K562 (cell line): ENCODE measurements around the gene CHAF1A. TPM values are rescaled to one million over a fixed set of nuclear protein-coding genes. Genes with fewer than 3 reads are reported as not detected.

Experiments
- ARID3B ChIP-seq: fragments of 250-450 bp; sonication (Bioruptor Pico); IDR thresholded peaks from 2 replicates; pipeline ENCODE4 v1.4.0; 2020; ENCODE audit warnings: borderline replicate concordance
- CHD1 ChIP-seq: fragments of 200-600 bp; sonication (generic); IDR thresholded peaks from one replicate; pipeline ENCODE4 v1.6.1; 2012; ENCODE audit warnings: mild to moderate bottlenecking, moderate library complexity, low read length, inconsistent platforms
- FOXM1 ChIP-seq, 2 experiments: fragments of 450-650 bp in 1 of 2; sonication (generic) in 1 of 2; formaldehyde crosslinking in 1 of 2; IDR thresholded peaks; 2 replicates each; pipeline versions ENCODE4 v1.6.1 to v1.9.0; 2017 to 2022; ENCODE audit warnings: low read depth in 2 of 2, mild to moderate bottlenecking in 2 of 2, missing genetic modification reagents in 1 of 2, moderate library complexity in 1 of 2
- KDM4B ChIP-seq, 2 experiments: fragments of 450-650 bp in 1 of 2; sonication (generic) in 1 of 2; IDR thresholded peaks; 2 replicates each; pipeline ENCODE4 v1.6.1; 2016 to 2017; ENCODE audit warnings: borderline replicate concordance in 2 of 2, antibody characterized with exemption in 1 of 2, low read depth in 1 of 2, mild to moderate bottlenecking in 1 of 2
- RBM14 ChIP-seq: fragments of 200-400 bp; formaldehyde crosslinking; IDR thresholded peaks from 2 replicates; pipeline ENCODE4 v1.6.1; 2018; ENCODE audit warnings: low read depth, mild to moderate bottlenecking, low read length, moderate library complexity, borderline replicate concordance; ENCODE audit not compliant: insufficient read depth
- TCF15 ChIP-seq: fragments of 250-450 bp; sonication (Bioruptor Pico); IDR thresholded peaks from 2 replicates; pipeline ENCODE4 v1.8.0; 2022; ENCODE audit warnings: moderate library complexity, mild to moderate bottlenecking, inconsistent platforms
- ZNF143 ChIP-seq: sonication (generic); formaldehyde crosslinking; IDR thresholded peaks from 2 replicates; pipeline ENCODE4 v1.9.0; 2022; ENCODE audit warnings: mild to moderate bottlenecking, missing genetic modification reagents
- ZNF318 ChIP-seq, 2 experiments: fragments of 450-650 bp; IDR thresholded peaks; 2 replicates each; pipeline ENCODE4 v1.6.1; 2016; ENCODE audit warnings: mild to moderate bottlenecking in 2 of 2, borderline replicate concordance in 1 of 2, low read depth in 1 of 2, moderate library complexity in 1 of 2
- ZSCAN32 ChIP-seq: fragments of 450-650 bp; formaldehyde crosslinking; IDR thresholded peaks from 2 replicates; pipeline ENCODE4 v1.4.0; 2020; ENCODE audit warnings: mild to moderate bottlenecking, moderate library complexity
- polyA plus RNA-seq, 8 experiments: library from polyadenylated mRNA; depleted of rRNA in 4 of 8; stranded (reverse) in 5 of 8; unstranded in 3 of 8; fragments of >200 nt; fragmentation: Nextera tagmentation in 2 of 8; fragmentation: Illumina TruSeq in 1 of 8; extraction: Ambion mirVana in 2 of 8; extraction: Trizol in 1 of 8; gene quantifications; 2 replicates each; pipeline versions ENCODE4 v1.2.1 to v1.2.3, GENCODE V29; 2011 to 2014; ENCODE audit warnings: inconsistent platforms in 1 of 8, missing spikeins in 1 of 8
- total RNA-seq, 7 experiments: library from RNA; depleted of rRNA in 6 of 7; stranded (reverse); fragments of >200 nt in 6 of 7; fragmentation: Illumina TruSeq in 2 of 7; extraction: Trizol in 2 of 7; gene quantifications; 2 replicates each; pipeline versions ENCODE4 v1.2.1 to v1.2.3, GENCODE V29; 2011 to 2021; ENCODE audit warnings: low replicate concordance in 1 of 7
- TF ChIP-seq, protein P1 (sequence below): sonication (generic); formaldehyde crosslinking; IDR thresholded peaks from 2 replicates; pipeline ENCODE4 v1.5.0; 2020; ENCODE audit warnings: missing genetic modification reagents
- TF ChIP-seq, protein P2 (sequence below), 2 experiments: fragments of 450-650 bp; IDR thresholded peaks; 2 replicates each; pipeline ENCODE4 v1.6.1; 2016

Gene CHAF1A
- total and polyA plus RNA-seq, 9 of the 15 experiments (the other 6 are each of a cell fraction or from before 2014, with no cell fraction given) = 1.6 to 86.9 (median 45.2) TPM

- TF ChIP-seq KDM4B (IDR thresholded peaks at IDR 0.05; ENCODE audit: borderline replicate concordance in 2 of 2, low read depth in 1 of 2) (0 out of 4 replicates have a peak, but pooled peaks of 1 of the 2 experiments have one; percentile 28), FOXM1 (IDR thresholded peaks at IDR 0.05; ENCODE audit: low read depth) (0 out of 2 replicates have a peak, but pooled peaks have one; percentile 40), FOXM1 (CRISPR knock-in tag; IDR thresholded peaks at IDR 0.05; ENCODE audit: low read depth) (no peak), ZNF143 (CRISPR knock-in tag) (no peak), CHD1 (peak; percentile 51), ARID3B (CRISPR knock-in tag) (no peak), ZNF318 (IDR thresholded peaks at IDR 0.05; ENCODE audit: borderline replicate concordance in 1 of 2, low read depth in 1 of 2) (0 out of 4 replicates have a peak, but pooled peaks of 1 of the 2 experiments have one; percentile 22), ZSCAN32 (no peak), RBM14 (no peak), TCF15 (CRISPR knock-in tag) (no peak)
- TF ChIP-seq, protein P1, sequence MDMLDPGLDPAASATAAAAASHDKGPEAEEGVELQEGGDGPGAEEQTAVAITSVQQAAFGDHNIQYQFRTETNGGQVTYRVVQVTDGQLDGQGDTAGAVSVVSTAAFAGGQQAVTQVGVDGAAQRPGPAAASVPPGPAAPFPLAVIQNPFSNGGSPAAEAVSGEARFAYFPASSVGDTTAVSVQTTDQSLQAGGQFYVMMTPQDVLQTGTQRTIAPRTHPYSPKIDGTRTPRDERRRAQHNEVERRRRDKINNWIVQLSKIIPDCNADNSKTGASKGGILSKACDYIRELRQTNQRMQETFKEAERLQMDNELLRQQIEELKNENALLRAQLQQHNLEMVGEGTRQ = peak; percentile 99
- TF ChIP-seq, protein P2, sequence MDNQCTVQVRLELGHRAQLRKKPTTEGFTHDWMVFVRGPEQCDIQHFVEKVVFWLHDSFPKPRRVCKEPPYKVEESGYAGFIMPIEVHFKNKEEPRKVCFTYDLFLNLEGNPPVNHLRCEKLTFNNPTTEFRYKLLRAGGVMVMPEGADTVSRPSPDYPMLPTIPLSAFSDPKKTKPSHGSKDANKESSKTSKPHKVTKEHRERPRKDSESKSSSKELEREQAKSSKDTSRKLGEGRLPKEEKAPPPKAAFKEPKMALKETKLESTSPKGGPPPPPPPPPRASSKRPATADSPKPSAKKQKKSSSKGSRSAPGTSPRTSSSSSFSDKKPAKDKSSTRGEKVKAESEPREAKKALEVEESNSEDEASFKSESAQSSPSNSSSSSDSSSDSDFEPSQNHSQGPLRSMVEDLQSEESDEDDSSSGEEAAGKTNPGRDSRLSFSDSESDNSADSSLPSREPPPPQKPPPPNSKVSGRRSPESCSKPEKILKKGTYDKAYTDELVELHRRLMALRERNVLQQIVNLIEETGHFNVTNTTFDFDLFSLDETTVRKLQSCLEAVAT (IDR thresholded peaks at IDR 0.05) = peak in 1 of 2 experiments; percentile 99; a peak in 2 of 4 replicates
Measured at GRCh38 chr19:4471403-4472173, 69.1 kb downstream of the CHAF1A start (continued).
